Naive thymus-derived CD4-positive, alpha-beta T cell (primary cell): Measurements from ENCODE around the gene MRPL38. TPM values are rescaled to one million over a fixed set of nuclear protein-coding genes. Genes with fewer than 3 reads are reported as not detected.
A peak's percentile ranks its signal among the peaks of the same experiment; 100 is the strongest.
"Not testable (repeated sequence)": the region's sequence is repeated elsewhere in the genome, so short reads cannot be mapped to it uniquely, and the experiment has no call there.

Experiments used
- ATAC-seq: fragments of 150-1000 bp; cut with Tn5 transposase; 2 replicates; pipeline ENCODE4 v1.10.0; 2021; ENCODE audit warnings: mild to moderate bottlenecking, moderate library complexity
- CTCF ChIA-PET: fragments of 350-600 bp; sonication (Branson Sonifier 250); formaldehyde crosslinking; loops from one replicate; lab custom pipeline; 2021; ENCODE audit warnings: antibody characterized with exemption; lab: Charles Lee
- POLR2A ChIA-PET: fragments of 350-600 bp; sonication (Branson Sonifier 250); formaldehyde crosslinking; loops from one replicate; lab custom pipeline; 2021; ENCODE audit warnings: antibody characterized with exemption, inconsistent platforms; lab: Charles Lee
- DNase-seq, 9 donors: peaks; one replicate each; pipeline versions ENCODE4 v3.0.0 to v3.0.0-alpha.2; 2020 to 2022; ENCODE audit warnings: mixed read lengths in 1 of 9
- H3K27ac ChIP-seq: one replicate; pipeline ENCODE4 v1.7.0; 2013; ENCODE audit warnings: mild to moderate bottlenecking, low read depth, low read length, moderate library complexity
- H3K27me3 ChIP-seq, 2 donors: one replicate each; pipeline ENCODE4 v1.7.0; 2013; ENCODE audit warnings: low read length in 2 of 2, mild to moderate bottlenecking in 2 of 2, moderate library complexity in 2 of 2; ENCODE audit not compliant: control insufficient read depth in 2 of 2, insufficient read depth in 2 of 2
- H3K36me3 ChIP-seq, 3 experiments: 1 replicate in 2 of 3; 2 replicates in 1 of 3; pipeline ENCODE4 v1.7.0; 2013; ENCODE audit warnings: low read length in 3 of 3, mild to moderate bottlenecking in 3 of 3, moderate library complexity in 1 of 3; ENCODE audit not compliant: insufficient read depth in 3 of 3, control insufficient read depth in 2 of 3
- H3K4me1 ChIP-seq, 2 donors: one replicate each; pipeline ENCODE4 v1.7.0; 2013; ENCODE audit warnings: low read length in 2 of 2, mild to moderate bottlenecking in 2 of 2, moderate library complexity in 1 of 2; ENCODE audit not compliant: control insufficient read depth in 2 of 2, insufficient read depth in 2 of 2
- H3K4me3 ChIP-seq: 2 replicates; pipeline ENCODE4 v1.7.0; 2013; ENCODE audit warnings: mild to moderate bottlenecking, low read length
- H3K9me3 ChIP-seq, 3 experiments: 1 replicate in 2 of 3; 2 replicates in 1 of 3; pipeline ENCODE4 v1.7.0; 2013; ENCODE audit warnings: low read length in 3 of 3; ENCODE audit not compliant: control insufficient read depth in 2 of 3
- H3K27ac Mint-ChIP-seq, 9 donors: one replicate each; pipeline ENCODE4 v1.8.0; 2020 to 2022; ENCODE audit warnings: mixed read lengths in 9 of 9, mild to moderate bottlenecking in 8 of 9, moderate library complexity in 5 of 9, inconsistent platforms in 2 of 9
- H3K27me3 Mint-ChIP-seq, 5 donors: one replicate each; pipeline ENCODE4 v1.8.0; 2021 to 2022; ENCODE audit warnings: mixed read lengths in 5 of 5, mild to moderate bottlenecking in 1 of 5
- H3K36me3 Mint-ChIP-seq, 5 donors: one replicate each; pipeline ENCODE4 v1.8.0; 2020 to 2022; ENCODE audit warnings: mixed read lengths in 5 of 5, mild to moderate bottlenecking in 3 of 5, inconsistent platforms in 1 of 5
- H3K4me1 Mint-ChIP-seq, 7 donors: one replicate each; pipeline ENCODE4 v1.8.0; 2020 to 2022; ENCODE audit warnings: mixed read lengths in 7 of 7, mild to moderate bottlenecking in 3 of 7, inconsistent platforms in 1 of 7
- H3K4me3 Mint-ChIP-seq, 10 donors: one replicate each; pipeline ENCODE4 v1.8.0; 2020 to 2022; ENCODE audit warnings: mild to moderate bottlenecking in 10 of 10, mixed read lengths in 10 of 10, moderate library complexity in 6 of 10, inconsistent platforms in 2 of 10
- H3K9me3 Mint-ChIP-seq, 11 donors: one replicate each; pipeline ENCODE4 v1.8.0; 2020 to 2022; ENCODE audit warnings: mixed read lengths in 11 of 11, mild to moderate bottlenecking in 4 of 11, inconsistent platforms in 1 of 11, moderate library complexity in 1 of 11
- intact Hi-C, 2 donors: fragments of 100-400 bp; cut with micrococcal nuclease; formaldehyde crosslinking; loops; one replicate each; pipeline ENCODE4 v1.15.1; 2023
- polyA plus RNA-seq, 2 donors: library from polyadenylated mRNA; unstranded; fragments of 300-500 nt; fragmentation: Illumina TruSeq; gene quantifications; one replicate each; pipeline ENCODE4 v1.2.3, GENCODE V29; 2021
- total RNA-seq, 6 experiments: library from RNA in 5 of 6; stranded (reverse) in 5 of 6; gene quantifications; 1 replicate in 5 of 6; 2 replicates in 1 of 6; pipeline ENCODE4 v1.2.3 and lab custom pipeline; 2021 to 2026

Gene MRPL38
- total and polyA plus RNA-seq, 7 experiments from 2014 or later = 64.6 to 154 (median 101) TPM

DNA sequence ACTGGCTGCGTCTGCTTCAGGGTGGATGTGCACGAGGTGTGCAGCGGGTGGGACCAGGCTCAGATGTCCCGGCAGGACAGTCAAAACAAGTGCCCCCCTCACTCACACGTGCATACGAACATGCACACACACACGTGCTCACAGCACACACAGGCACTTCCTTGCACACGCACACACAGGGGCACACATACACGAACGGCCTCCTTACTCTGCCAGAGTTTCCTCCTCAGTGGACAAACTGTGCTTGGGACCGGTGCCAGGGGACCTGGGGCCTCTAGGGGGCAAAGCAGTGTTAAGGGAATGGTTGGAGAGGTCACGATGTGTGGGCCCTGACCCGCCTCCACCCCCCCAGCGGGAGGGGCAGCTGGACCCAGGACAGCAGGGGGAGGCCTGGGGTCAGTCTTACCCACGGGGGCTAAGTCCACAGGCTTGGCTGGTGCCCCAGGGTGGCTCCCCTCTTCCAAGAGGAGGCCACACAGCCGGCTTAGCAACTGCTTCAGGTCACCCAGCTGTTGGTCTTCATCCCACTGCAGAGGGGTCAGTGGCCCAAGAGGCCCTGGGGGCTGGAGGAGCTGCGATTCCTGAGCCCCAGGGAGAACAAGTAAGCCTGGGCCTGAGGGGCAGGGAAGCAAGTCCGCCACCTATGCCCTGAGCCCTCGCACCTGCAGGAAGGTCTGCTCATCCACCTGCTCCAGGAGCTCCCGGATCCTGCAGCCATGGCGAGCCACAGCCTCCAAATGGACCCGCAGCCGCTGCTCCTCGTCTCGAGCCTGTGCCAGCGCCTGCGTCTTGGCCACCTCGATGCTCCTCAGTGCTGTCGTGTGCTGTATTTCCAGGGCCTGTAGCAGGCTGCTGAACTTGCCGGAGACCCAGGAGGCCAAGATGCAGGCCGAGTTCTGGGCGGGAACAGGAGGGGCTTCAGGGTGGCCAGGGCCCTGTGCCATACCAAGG is 12.8 kb downstream of the MRPL38 start:
- intact Hi-C loops = no loop called here
- ATAC-seq = no peak
- ChIA-PET POLR2A (interaction anchor here (1.0 to 2.5 kb wide), 2 partner anchors 16 to 116 kb away, joined by 4 to 6 read pairs; no protein-coding TSS in a partner anchor), CTCF (interaction anchor here (1.3 kb wide), 1 partner anchor 14 kb away, joined by 6 read pairs; the partner anchor contains the start of gene TRIM47)
- Mint-ChIP-seq H3K9me3 (no peaks in the 10 kb centered on the region), H3K27me3 (no peaks in the 10 kb centered on the region), H3K4me3 (no peak overlapping the region), H3K4me1 (peaks cover 19 to 27% (median 22%) of the 10 kb centered on the region in 7 donors), H3K36me3 (peaks cover 0 to 13% (median 0%) of the 10 kb centered on the region in 5 donors), H3K27ac (no peak overlapping the region)
- DNase-seq = no peak
- Histone ChIP-seq H3K36me3 (peaks cover 0 to 25% (median 0%) of the 10 kb centered on the region in 3 experiments), H3K27ac (no peak overlapping the region), H3K9me3 (no peaks in the 10 kb centered on the region), H3K4me3 (no peak overlapping the region), H3K27me3 (no peaks in the 10 kb centered on the region), H3K4me1 (peaks cover 8 to 12% of the 10 kb centered on the region in 2 donors)

DNA sequence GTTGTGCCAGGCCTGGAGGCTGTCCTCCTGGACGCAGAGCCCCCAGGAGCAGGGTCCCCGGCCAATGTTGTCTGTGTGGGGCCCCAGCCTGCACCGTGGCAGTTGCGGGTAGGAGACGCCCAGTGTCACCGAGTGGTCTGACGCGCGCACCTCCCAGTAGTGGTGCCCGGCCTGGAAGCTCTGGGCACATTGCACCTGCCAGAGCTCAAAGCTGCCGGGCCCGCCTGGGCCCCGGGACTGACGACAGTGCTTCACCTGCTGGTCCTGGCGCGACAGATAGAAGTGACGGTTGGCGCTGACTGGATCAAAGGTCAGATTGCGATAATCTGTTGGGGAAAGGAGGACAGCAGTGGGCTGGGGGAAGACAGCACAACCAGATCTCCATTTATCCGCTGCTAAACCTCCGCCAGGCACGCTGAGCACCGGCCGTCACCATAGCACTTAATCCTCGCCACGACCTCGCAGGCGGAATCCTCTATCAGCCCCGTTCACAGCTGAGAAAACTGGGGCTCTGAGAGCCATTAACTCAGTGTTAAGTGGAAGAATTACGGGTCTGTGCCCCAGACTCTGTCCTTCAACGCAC is 13.6 kb downstream of the MRPL38 start:
- DNase-seq (no peak), ATAC-seq (no peak)
- Mint-ChIP-seq H3K36me3 (peaks cover 0 to 13% (median 0%) of the 10 kb centered on the region in 5 donors), H3K4me1 (peaks cover 19 to 26% (median 22%) of the 10 kb centered on the region in 7 donors), H3K4me3 (no peak overlapping the region), H3K9me3 (no peaks in the 10 kb centered on the region), H3K27me3 (no peaks in the 10 kb centered on the region), H3K27ac (no peak overlapping the region)
- Histone ChIP-seq H3K27ac (no peak overlapping the region), H3K27me3 (no peaks in the 10 kb centered on the region), H3K4me1 (peaks cover 8 to 12% of the 10 kb centered on the region in 2 donors), H3K36me3 (peaks cover 0 to 25% (median 0%) of the 10 kb centered on the region in 3 experiments), H3K4me3 (no peak overlapping the region), H3K9me3 (no peaks in the 10 kb centered on the region)
- intact Hi-C loops = no loop called here
- ChIA-PET POLR2A (interaction anchor here (1.6 to 2.5 kb wide), 2 partner anchors 9 to 115 kb away, joined by 5 to 6 read pairs; no protein-coding TSS in a partner anchor), CTCF (interaction anchor here (1.3 kb wide), 1 partner anchor 13 kb away, joined by 6 read pairs; the partner anchor contains the start of gene TRIM47)

DNA sequence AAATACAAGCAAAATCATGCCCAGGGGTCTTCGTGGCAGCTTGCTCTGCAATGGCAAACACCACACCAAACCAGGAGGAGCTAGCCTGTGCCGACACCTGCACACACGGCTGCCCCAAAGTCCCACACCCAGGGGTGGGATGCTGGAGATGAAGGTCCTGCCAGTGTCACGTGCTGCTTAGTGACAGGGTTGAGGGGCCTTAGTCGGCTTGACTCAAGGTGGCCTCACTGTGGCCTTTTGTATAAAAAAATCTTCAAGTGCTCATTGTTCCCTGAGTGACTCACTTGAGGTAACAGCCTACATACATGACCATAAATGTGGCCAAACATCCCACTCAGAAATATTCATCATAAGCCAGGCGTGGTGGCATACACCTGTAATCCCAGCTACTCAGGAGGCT is 15.2 kb downstream of the MRPL38 start:
- peak overlapping the region in 2 of 9 donors; percentile 9 to 39 for H3K27ac Mint-ChIP-seq
- CTCF ChIA-PET = interaction anchor here (0.7 to 1.4 kb wide), 3 partner anchors 12 to 75 kb away, joined by 3 to 5 read pairs (median 3); no protein-coding TSS in a partner anchor
- H3K27me3 ChIP-seq = no peaks in the 10 kb centered on the region
- no peak overlapping the region for H3K4me3 ChIP-seq
- no peaks in the 10 kb centered on the region for H3K9me3 ChIP-seq
- H3K36me3 ChIP-seq = peaks cover 0 to 25% (median 0%) of the 10 kb centered on the region in 3 experiments
- H3K36me3 Mint-ChIP-seq = peaks cover 0 to 9% (median 0%) of the 10 kb centered on the region in 5 donors
- POLR2A ChIA-PET = interaction anchor here (0.6 to 1.6 kb wide), 2 partner anchors 11 to 24 kb away, joined by 3 to 5 read pairs; no protein-coding TSS in a partner anchor
- H3K27me3 Mint-ChIP-seq = no peaks in the 10 kb centered on the region
- peaks cover 8 to 13% (median 10%) of the 10 kb centered on the region in 7 donors for H3K4me1 Mint-ChIP-seq
- no peaks in the 10 kb centered on the region for H3K9me3 Mint-ChIP-seq
- DNase-seq (no peak), ATAC-seq (no peak)
- H3K27ac ChIP-seq = no peak overlapping the region
- no peak overlapping the region for H3K4me3 Mint-ChIP-seq
- intact Hi-C loops = no loop called here
- H3K4me1 ChIP-seq = no peaks in the 10 kb centered on the region

DNA sequence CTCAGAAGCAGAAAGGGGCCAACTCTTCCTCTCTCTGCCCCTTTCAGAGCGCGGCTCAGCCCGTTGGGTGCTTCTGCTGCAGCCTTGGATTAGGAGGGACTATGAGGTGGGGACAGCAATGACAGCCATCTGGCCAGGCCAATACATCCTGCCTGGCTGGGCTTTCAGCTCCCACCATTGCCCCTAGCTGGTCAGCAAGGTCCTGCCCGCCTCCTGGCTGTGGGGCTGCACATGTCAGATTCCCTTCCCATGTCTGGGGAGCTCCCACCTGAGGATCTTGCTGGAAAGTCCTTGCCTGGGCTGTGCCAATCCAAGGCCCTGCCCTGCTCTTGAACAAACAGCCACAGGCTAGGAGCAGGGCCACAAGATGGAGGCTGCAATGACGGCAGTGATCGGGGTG is 16.2 kb downstream of the MRPL38 start:
- Histone ChIP-seq H3K27ac (no peak overlapping the region), H3K27me3 (no peaks in the 10 kb centered on the region), H3K4me1 (no peaks in the 10 kb centered on the region), H3K4me3 (no peak overlapping the region), H3K9me3 (no peaks in the 10 kb centered on the region), H3K36me3 (peaks cover 0 to 25% (median 0%) of the 10 kb centered on the region in 3 experiments)
- ChIA-PET POLR2A (no interaction called here), CTCF (interaction anchor here (0.6 kb wide), 1 partner anchor 24 kb away, joined by 3 read pairs; no protein-coding TSS in a partner anchor)
- intact Hi-C loops = no loop called here
- Mint-ChIP-seq H3K9me3 (no peaks in the 10 kb centered on the region), H3K4me3 (no peak overlapping the region), H3K27ac (no peak overlapping the region), H3K36me3 (peaks cover 0 to 7% (median 0%) of the 10 kb centered on the region in 5 donors), H3K27me3 (no peaks in the 10 kb centered on the region), H3K4me1 (peaks cover 0 to 3% (median under 1%) of the 10 kb centered on the region in 7 donors)
- no peak for DNase-seq
- ATAC-seq = no peak

DNA sequence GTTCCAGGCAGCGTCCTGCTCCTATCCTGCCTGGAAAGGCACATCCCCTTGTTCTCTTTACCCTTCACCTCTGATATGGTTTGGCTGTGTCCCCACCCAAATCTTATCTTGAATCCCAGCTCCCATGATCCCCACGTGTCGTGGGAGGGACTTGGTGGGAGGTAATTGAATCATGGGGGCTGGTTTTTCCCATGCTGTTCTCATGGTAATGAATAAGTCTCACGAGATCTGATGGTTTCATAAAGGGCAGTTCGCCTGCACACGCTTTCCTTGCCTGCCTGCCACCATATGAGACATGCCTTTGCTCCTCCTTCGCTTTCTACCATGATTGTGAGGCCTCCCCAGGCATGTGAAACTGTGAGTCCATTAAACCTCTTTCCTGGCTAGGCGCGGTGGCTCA is 18.8 kb downstream of the MRPL38 start:
- POLR2A ChIA-PET = interaction anchor here (1.0 to 2.0 kb wide), 2 partner anchors 10 to 38 kb away, joined by 4 to 9 read pairs; no protein-coding TSS in a partner anchor
- Mint-ChIP-seq H3K4me3 (peak overlapping the region in 1 of 10 donors; percentile 8), H3K27ac (peak overlapping the region in 4 of 9 donors; percentile 26 to 71 (median 64)), H3K4me1 (peaks cover 0 to 14% (median 11%) of the 10 kb centered on the region in 7 donors)
- intact Hi-C loops, DNase-seq, H3K27ac ChIP-seq, ATAC-seq, H3K36me3 Mint-ChIP-seq, H3K9me3 Mint-ChIP-seq, H3K27me3 Mint-ChIP-seq, H3K4me1 ChIP-seq, H3K4me3 ChIP-seq, H3K9me3 ChIP-seq, H3K36me3 ChIP-seq, H3K27me3 ChIP-seq: not testable (repeated sequence)
- CTCF ChIA-PET = interaction anchor here (0.6 to 0.7 kb wide), 2 partner anchors 11 to 137 kb away, joined by 3 read pairs; partner anchors contain the start of gene TRIM65

DNA sequence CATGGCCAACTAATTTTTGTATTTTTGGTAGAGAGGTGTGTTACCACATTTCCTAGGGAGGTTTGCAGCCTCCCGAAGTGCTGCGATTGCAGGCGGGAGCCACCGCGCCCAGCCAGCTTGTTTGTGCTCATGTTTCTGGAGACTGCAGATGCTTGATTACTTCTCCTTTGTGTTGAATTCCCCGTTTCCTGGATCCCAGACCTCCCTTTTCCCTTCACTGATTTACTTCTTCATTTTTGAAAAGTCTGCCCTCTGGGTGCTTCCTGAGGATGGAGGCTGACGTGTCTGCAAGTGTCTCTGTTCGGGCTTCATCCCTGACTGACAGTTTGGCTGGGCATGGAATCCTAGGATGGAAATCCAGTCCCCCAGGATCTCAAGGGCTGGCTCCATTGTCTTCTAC is 19.3 kb downstream of the MRPL38 start:
- H3K36me3 Mint-ChIP-seq = peaks cover 0 to 4% (median 0%) of the 10 kb centered on the region in 5 donors
- ChIA-PET CTCF (interaction anchor here (0.6 to 0.7 kb wide), 2 partner anchors 11 to 136 kb away, joined by 3 read pairs; partner anchors contain the start of gene TRIM65), POLR2A (interaction anchor here (1.0 to 2.0 kb wide), 2 partner anchors 10 to 38 kb away, joined by 4 to 9 read pairs; no protein-coding TSS in a partner anchor)
- H3K4me1 Mint-ChIP-seq = peaks cover 0 to 14% (median 11%) of the 10 kb centered on the region in 7 donors
- Histone ChIP-seq H3K4me1 (no peaks in the 10 kb centered on the region), H3K36me3 (peaks cover 0 to 5% (median 0%) of the 10 kb centered on the region in 3 experiments), H3K9me3 (no peaks in the 10 kb centered on the region), H3K4me3 (no peak overlapping the region), H3K27ac (no peak overlapping the region), H3K27me3 (no peaks in the 10 kb centered on the region)
- intact Hi-C loops = no loop called here
- peaks cover 0 to 12% (median 0%) of the 10 kb centered on the region in 5 donors for H3K27me3 Mint-ChIP-seq
- ATAC-seq = no peak
- peak overlapping the region in 2 of 9 donors; percentile 59 to 71 for H3K27ac Mint-ChIP-seq
- DNase-seq = no peak
- no peaks in the 10 kb centered on the region for H3K9me3 Mint-ChIP-seq
- H3K4me3 Mint-ChIP-seq = peak overlapping the region in 1 of 10 donors; percentile 8
